IMR-90 (cell line): ENCODE results near the gene ATG7. TPM values are rescaled to one million over a fixed set of nuclear protein-coding genes. Genes with fewer than 3 reads are reported as not detected.

Source experiments
- ATAC-seq: fragments of 200-7000 bp; cut with Tn5 transposase; 2 replicates; pipeline ENCODE4 v1.9.1; 2020; ENCODE audit warnings: low read depth, mild to moderate bottlenecking, moderate library complexity
- BruUV-seq: library from RNA; stranded (reverse); fragments of 400-500 nt; replicated peaks from 2 replicates; lab custom pipeline; 2021; lab: Mats Ljungman, UMichigan
- CTCF ChIA-PET: fragments of 300-600 bp; formaldehyde crosslinking; extraction: SDS; loops from one replicate; lab custom pipeline; 2021; ENCODE audit warnings: antibody characterized with exemption; lab: Yijun Ruan, JAX
- POLR2A ChIA-PET: fragments of 300-600 bp; sonication (Branson Sonifier 250); formaldehyde crosslinking; loops from one replicate; lab custom pipeline; 2022; ENCODE audit warnings: antibody characterized with exemption; ENCODE audit not compliant: unreplicated experiment; lab: Charles Lee
- DNase-seq: peaks from one replicate; pipeline ENCODE4 v3.0.0; 2013
- H2AFZ ChIP-seq: replicated peaks from 2 replicates; pipeline ENCODE3; 2013; ENCODE audit warnings: low read length, mild to moderate bottlenecking; ENCODE audit not compliant: poor library complexity
- H2AK5ac ChIP-seq: 2 replicates; pipeline ENCODE4 v1.6.1; 2013; ENCODE audit warnings: low read depth, low read length, inconsistent platforms
- H2AK9ac ChIP-seq: replicated peaks from 2 replicates; pipeline ENCODE3; 2013; ENCODE audit warnings: mild to moderate bottlenecking, low read depth, low read length, moderate library complexity; ENCODE audit not compliant: poor library complexity
- H2BK120ac ChIP-seq: 2 replicates; pipeline ENCODE4 v1.6.1; 2013; ENCODE audit warnings: low read depth, low read length, inconsistent platforms
- H2BK15ac ChIP-seq: 3 replicates; pipeline ENCODE4 v1.6.1; 2013; ENCODE audit warnings: low read depth, low read length, inconsistent platforms
- H2BK20ac ChIP-seq: 2 replicates; pipeline ENCODE4 v1.6.1; 2013; ENCODE audit warnings: low read depth, mild to moderate bottlenecking, inconsistent platforms, low read length, moderate library complexity
- H2BK5ac ChIP-seq: 2 replicates; pipeline ENCODE4 v1.6.1; 2013; ENCODE audit warnings: mild to moderate bottlenecking, low read depth, low read length, inconsistent platforms; ENCODE audit not compliant: poor library complexity, severe bottlenecking
- H3K14ac ChIP-seq: replicated peaks from 2 replicates; pipeline ENCODE4 v1.6.1; 2013; ENCODE audit warnings: low read depth, low read length, inconsistent platforms
- H3K18ac ChIP-seq: 2 replicates; pipeline ENCODE4 v1.6.1; 2013; ENCODE audit warnings: low read depth, low read length, control low read depth
- H3K23ac ChIP-seq: 2 replicates; pipeline ENCODE4 v1.6.1; 2013; ENCODE audit warnings: low read depth, low read length, inconsistent platforms
- H3K27ac ChIP-seq: 2 replicates; pipeline ENCODE4 v1.5.1; 2013; ENCODE audit warnings: mild to moderate bottlenecking, control low read depth, low read length; ENCODE audit not compliant: insufficient read depth
- H3K27me3 ChIP-seq: 2 replicates; pipeline ENCODE4 v1.6.1; 2013; ENCODE audit warnings: low read length; ENCODE audit not compliant: control insufficient read depth, insufficient read depth
- H3K36me3 ChIP-seq: 2 replicates; pipeline ENCODE4 v1.6.1; 2013; ENCODE audit warnings: low read length, mixed read lengths; ENCODE audit not compliant: control insufficient read depth, insufficient read depth
- H3K4ac ChIP-seq: 2 replicates; pipeline ENCODE4 v1.6.1; 2013; ENCODE audit warnings: low read depth, low read length, inconsistent platforms
- H3K4me1 ChIP-seq: 2 replicates; pipeline ENCODE4 v1.6.1; 2013; ENCODE audit warnings: low read length, mixed read lengths; ENCODE audit not compliant: control insufficient read depth, insufficient read depth
- H3K4me2 ChIP-seq: 2 replicates; pipeline ENCODE4 v1.6.1; 2013; ENCODE audit warnings: low read depth, mild to moderate bottlenecking, control low read depth, low read length, moderate library complexity
- H3K4me3 ChIP-seq: 2 replicates; pipeline ENCODE4 v1.5.1; 2013; ENCODE audit warnings: low read depth, mild to moderate bottlenecking, control low read depth, low read length, moderate library complexity; ENCODE audit not compliant: insufficient read depth
- H3K56ac ChIP-seq: 2 replicates; pipeline ENCODE4 v1.6.1; 2013; ENCODE audit warnings: low read length, inconsistent platforms; ENCODE audit not compliant: insufficient read depth; ENCODE audit errors: extremely low read depth
- H3K79me1 ChIP-seq, 2 experiments: 2 replicates each; pipeline ENCODE4 v1.6.1; 2013; ENCODE audit warnings: low read length in 2 of 2, inconsistent platforms in 1 of 2, low read depth in 1 of 2
- H3K9ac ChIP-seq: 2 replicates; pipeline ENCODE4 v1.6.1; 2013; ENCODE audit warnings: low read depth, low read length, control low read depth
- H3K9me1 ChIP-seq: 2 replicates; pipeline ENCODE4 v1.6.1; 2013; ENCODE audit warnings: low read length, inconsistent platforms; ENCODE audit not compliant: insufficient read depth
- H3K9me3 ChIP-seq: 2 replicates; pipeline ENCODE4 v1.6.1; 2013; ENCODE audit warnings: low read length; ENCODE audit not compliant: control insufficient read depth, insufficient read depth
- H4K20me1 ChIP-seq: 2 replicates; pipeline ENCODE4 v1.6.1; 2013; ENCODE audit warnings: low read length, inconsistent platforms; ENCODE audit not compliant: insufficient read depth
- H4K5ac ChIP-seq: 2 replicates; pipeline ENCODE4 v1.6.1; 2013; ENCODE audit warnings: mild to moderate bottlenecking, low read depth, low read length, control low read depth
- H4K8ac ChIP-seq, 2 experiments: 2 replicates each; pipeline ENCODE4 v1.6.1; 2013; ENCODE audit warnings: low read depth in 2 of 2, low read length in 2 of 2, control low read depth in 1 of 2, inconsistent platforms in 1 of 2
- H4K91ac ChIP-seq: 2 replicates; pipeline ENCODE4 v1.6.1; 2013; ENCODE audit warnings: low read depth, low read length, inconsistent platforms; ENCODE audit not compliant: insufficient read depth
- BHLHE40 ChIP-seq: fragments of 150-350 bp; IDR thresholded peaks from 2 replicates; pipeline ENCODE4 v1.6.1; 2016; ENCODE audit warnings: mild to moderate bottlenecking, low read depth, low read length
- CEBPB ChIP-seq: IDR thresholded peaks from 2 replicates; pipeline ENCODE4 v1.6.1; 2012; ENCODE audit warnings: low read depth, low read length, improper control_type of control experiment
- CHD1 ChIP-seq: IDR thresholded peaks from 2 replicates; pipeline ENCODE4 v1.6.1; 2012; ENCODE audit warnings: low read depth, low read length, improper control_type of control experiment
- CTCF ChIP-seq: conservative IDR thresholded peaks from 2 replicates; pipeline ENCODE4 v1.5.1; 2012; ENCODE audit warnings: mild to moderate bottlenecking, low read depth, low read length, improper control_type of control experiment
- ELK1 ChIP-seq: fragments of 150-350 bp; IDR thresholded peaks from 2 replicates; pipeline ENCODE4 v1.6.1; 2016; ENCODE audit warnings: low read depth, mild to moderate bottlenecking, low read length, moderate library complexity, borderline replicate concordance
- MAFK ChIP-seq: IDR thresholded peaks from 2 replicates; pipeline ENCODE4 v1.6.1; 2012; ENCODE audit warnings: low read depth, low read length, improper control_type of control experiment
- MAZ ChIP-seq: IDR thresholded peaks from 2 replicates; pipeline ENCODE4 v1.6.1; 2012; ENCODE audit warnings: low read depth, mild to moderate bottlenecking, low read length, improper control_type of control experiment, moderate library complexity, borderline replicate concordance
- MXI1 ChIP-seq: IDR thresholded peaks from 2 replicates; pipeline ENCODE4 v1.6.1; 2012; ENCODE audit warnings: low read depth, mild to moderate bottlenecking, low read length, moderate library complexity, borderline replicate concordance
- POLR2A ChIP-seq: IDR thresholded peaks from 2 replicates; pipeline ENCODE4 v1.6.1; 2012; ENCODE audit warnings: mild to moderate bottlenecking, low read depth, low read length
- RAD21 ChIP-seq: IDR thresholded peaks from 2 replicates; pipeline ENCODE4 v1.6.1; 2012; ENCODE audit warnings: low read length, improper control_type of control experiment
- RCOR1 ChIP-seq: IDR thresholded peaks from 2 replicates; pipeline ENCODE4 v1.6.1; 2012; ENCODE audit warnings: mild to moderate bottlenecking, low read length, improper control_type of control experiment; ENCODE audit not compliant: insufficient replicate concordance
- RFX5 ChIP-seq: IDR thresholded peaks from 2 replicates; pipeline ENCODE4 v1.8.0; 2012; ENCODE audit warnings: low read depth, mild to moderate bottlenecking, low read length, moderate library complexity
- SMC3 ChIP-seq: fragments of 150-350 bp; IDR thresholded peaks from 2 replicates; pipeline ENCODE4 v1.6.1; 2016; ENCODE audit warnings: low read depth, mild to moderate bottlenecking, antibody characterized with exemption, low read length, moderate library complexity
- USF2 ChIP-seq: fragments of 150-350 bp; IDR thresholded peaks from 2 replicates; pipeline ENCODE4 v1.6.1; 2017; ENCODE audit warnings: mild to moderate bottlenecking, antibody characterized with exemption, low read length, low read depth
- WGBS, 2 experiments: methylation state at CpG; one replicate each; pipeline versions ENCODE4 v1.1.5 to v1.1.7; 2013; ENCODE audit warnings: missing lambda C conversion rate in 2 of 2; ENCODE audit not compliant: insufficient read length in 1 of 2; ENCODE audit errors: extremely low coverage in 2 of 2; 5-methylcytosine and 5-hydroxymethylcytosine counted together
- dilution Hi-C: fragments of 300-500 bp; cut with HindIII; formaldehyde crosslinking; loops from one replicate; pipeline ENCODE4 v1.14.3; 2018; ENCODE audit warnings: low sequenced_read_pairs; ENCODE audit not compliant: unreplicated experiment
- in situ Hi-C: fragments of 300-500 bp; cut with MboI; formaldehyde crosslinking; loops from 3 replicates; pipeline ENCODE4 v1.14.3; 2019; ENCODE audit warnings: low sequenced_read_pairs, inconsistent platforms, mixed read lengths
- intact Hi-C: fragments of 100-400 bp; cut with micrococcal nuclease; formaldehyde crosslinking; loops from 2 replicates; pipeline ENCODE4 v1.10.0; 2022
- polyA plus RNA-seq, 3 experiments: library from polyadenylated mRNA; depleted of rRNA; stranded (reverse); fragments of >200 nt; gene quantifications; 2 replicates each; pipeline ENCODE4 v1.2.3, GENCODE V29; 2012; ENCODE audit warnings: low replicate concordance in 1 of 3
- total RNA-seq: library from RNA; depleted of rRNA; stranded (reverse); fragments of >200 nt; gene quantifications from 2 replicates; pipeline ENCODE4 v1.2.3, GENCODE V29; 2012

Gene ATG7
- total and polyA plus RNA-seq, 2 of the 4 experiments (the other 2 are of a cell fraction), result 15.6 to 51.4 TPM

- Histone ChIP-seq H2BK20ac (no peak overlapping the region), H3K27me3 (no peaks in the 10 kb centered on the region), H4K20me1 (no peaks in the 10 kb centered on the region), H2BK5ac (peak overlapping the region; percentile 78), H2AK9ac (no peak overlapping the region), H3K36me3 (peaks cover 5% of the 10 kb centered on the region; the same call in 1 of the 2 replicates), H4K5ac (peak overlapping the region; percentile 21; the same call in 1 of the 2 replicates), H3K79me1 (peaks cover 0 to 4% of the 10 kb centered on the region in 2 experiments; a peak in 1 of 4 replicates), H4K91ac (no peak overlapping the region), H3K27ac (peak overlapping the region; percentile 84; the same call in 1 of the 2 replicates), H3K9ac (no peak overlapping the region), H3K4me1 (peaks cover 10% of the 10 kb centered on the region), H3K4me2 (peak overlapping the region; percentile 66), H3K4ac (no peak overlapping the region), H2BK120ac (no peak overlapping the region), H3K9me1 (peaks cover 4% of the 10 kb centered on the region; the same call in 1 of the 2 replicates), H2AK5ac (no peak overlapping the region), H3K23ac (no peak overlapping the region), H4K8ac (peak overlapping the region in 1 of 2 experiments; percentile 33; a peak in 1 of 4 replicates), H2AFZ (no peak overlapping the region), H3K14ac (peak overlapping the region; percentile 38), H3K9me3 (no peaks in the 10 kb centered on the region), H3K4me3 (no peak overlapping the region), H2BK15ac (no peak overlapping the region), H3K56ac (no peak overlapping the region), H3K18ac (peak overlapping the region; percentile 62; the same call in 1 of the 2 replicates)
- peak; percentile 59 for DNase-seq
- CTCF ChIA-PET, result no interaction called here
- dilution Hi-C loops (no loop called here), in situ Hi-C loops (loop anchor here (10.0 to 25.0 kb wide), 3 partner anchors 169 to 569 kb away; partner anchors contain the start of gene HRH1), intact Hi-C loops (loop anchor here (1.0 to 5.0 kb wide), 2 partner anchors 94 to 176 kb away; no protein-coding TSS in a partner anchor)
- TF ChIP-seq CHD1 (no peak), CEBPB (no peak), ELK1 (no peak), POLR2A (no peak), SMC3 (no peak), RAD21 (no peak), RCOR1 (no peak), MAZ (no peak), BHLHE40 (no peak), USF2 (no peak), MAFK (no peak), CTCF (no peak), RFX5 (no peak), MXI1 (no peak)
- BruUV-seq, result no TSS peak
- peak; percentile 54 for ATAC-seq
- 0% methylated on average over 1 of the region's 1 CpG; no CpG with 5 or more reads in 1 of the 2 experiments for WGBS, 2 experiments
- POLR2A ChIA-PET, result interaction anchor here (0.5 kb wide), 1 partner anchor 13 kb away, joined by 4 read pairs; no protein-coding TSS in a partner anchor
Measured at GRCh38 chr3:11331101-11331500, 58.9 kb downstream of the ATG7 start.
